Stimulated activated CD4-positive, alpha-beta T cell treated with anti-CD3 and anti-CD28 coated beads, Interleukin-4, amount 100 ng/mL, for 24 hours (primary cell): ENCODE measurements around the gene ZNF558.
A peak's percentile ranks its signal among the peaks of the same experiment; 100 is the strongest.

Experiments
- DNase-seq: peaks from one replicate; pipeline ENCODE4 v3.0.0-alpha.2; 2020

The ZNF558 gene

GRCh38 chr19:8832132-8833021 lies at the start of gene ZNF558, which contains the start of gene MBD3L1:
ZNF558 (minus strand) TSS chr19:8832304; CDS start chr19:8822659, 9,645 bp downstream.
MBD3L1 (plus strand) TSS chr19:8832377; CDS start chr19:8842679, 10,302 bp downstream.
- peak; percentile 100 for DNase-seq

GRCh38 chr19:8881512-8881911 lies 49.4 kb upstream of the ZNF558 start:
- no peak for DNase-seq

- DNase-seq: no peak
Observed at GRCh38 chr19:8880868-8881488, 48.9 kb upstream of the ZNF558 start.

- DNase-seq: no peak
Observed at GRCh38 chr19:8877854-8878705, 46.0 kb upstream of the ZNF558 start.

- DNase-seq: no peak
Observed at GRCh38 chr19:8866344-8866743, 34.2 kb upstream of the ZNF558 start.

GRCh38 chr19:8858260-8858659 lies 26.2 kb upstream of the ZNF558 start:
- no peak for DNase-seq

GRCh38 chr19:8850488-8850887 lies 18.4 kb upstream of the ZNF558 start:
- DNase-seq: no peak

GRCh38 chr19:8849232-8849631 lies 17.1 kb upstream of the ZNF558 start:
- DNase-seq: no peak

- no peak for DNase-seq
Observed at GRCh38 chr19:8846819-8847218, 14.7 kb upstream of the ZNF558 start.

GRCh38 chr19:8840708-8841107 lies 8.6 kb upstream of the ZNF558 start:
- no peak for DNase-seq

GRCh38 chr19:8835877-8836276 lies 3.8 kb upstream of the ZNF558 start:
- no peak for DNase-seq

GRCh38 chr19:8835446-8835845 lies 3.3 kb upstream of the ZNF558 start:
- DNase-seq: no peak

GRCh38 chr19:8831832-8832131 lies 322 bp downstream of the ZNF558 start:
- no peak for DNase-seq

- DNase-seq: no peak
Observed at GRCh38 chr19:8831373-8831772, 731 bp downstream of the ZNF558 start.

- DNase-seq: no peak
Observed at GRCh38 chr19:8827277-8827676, 4.8 kb downstream of the ZNF558 start.

- DNase-seq: no peak
Observed at GRCh38 chr19:8826371-8826770, 5.7 kb downstream of the ZNF558 start.

GRCh38 chr19:8821748-8822241 lies 10.3 kb downstream of the ZNF558 start:
- DNase-seq: no peak

- no peak for DNase-seq
Observed at GRCh38 chr19:8820234-8820633, 11.9 kb downstream of the ZNF558 start.

GRCh38 chr19:8815780-8816179 lies 16.3 kb downstream of the ZNF558 start:
- DNase-seq: no peak

GRCh38 chr19:8814176-8814575 lies 17.9 kb downstream of the ZNF558 start:
- DNase-seq: no peak

GRCh38 chr19:8811315-8812172 lies 20.6 kb downstream of the ZNF558 start:
- DNase-seq: no peak

- DNase-seq: no peak
Observed at GRCh38 chr19:8806661-8807060, 25.4 kb downstream of the ZNF558 start.
